ENCODE measurements around the gene B2M. TPM values are rescaled to one million over a fixed set of nuclear protein-coding genes. Genes with fewer than 3 reads are reported as not detected.

The B2M gene
- total and polyA plus RNA-seq, 2 of the 13 experiments (the other 11 are each of a cell fraction or from before 2014, with no cell fraction given), result 784 to 857 TPM

- TF ChIP-seq, protein P1, sequence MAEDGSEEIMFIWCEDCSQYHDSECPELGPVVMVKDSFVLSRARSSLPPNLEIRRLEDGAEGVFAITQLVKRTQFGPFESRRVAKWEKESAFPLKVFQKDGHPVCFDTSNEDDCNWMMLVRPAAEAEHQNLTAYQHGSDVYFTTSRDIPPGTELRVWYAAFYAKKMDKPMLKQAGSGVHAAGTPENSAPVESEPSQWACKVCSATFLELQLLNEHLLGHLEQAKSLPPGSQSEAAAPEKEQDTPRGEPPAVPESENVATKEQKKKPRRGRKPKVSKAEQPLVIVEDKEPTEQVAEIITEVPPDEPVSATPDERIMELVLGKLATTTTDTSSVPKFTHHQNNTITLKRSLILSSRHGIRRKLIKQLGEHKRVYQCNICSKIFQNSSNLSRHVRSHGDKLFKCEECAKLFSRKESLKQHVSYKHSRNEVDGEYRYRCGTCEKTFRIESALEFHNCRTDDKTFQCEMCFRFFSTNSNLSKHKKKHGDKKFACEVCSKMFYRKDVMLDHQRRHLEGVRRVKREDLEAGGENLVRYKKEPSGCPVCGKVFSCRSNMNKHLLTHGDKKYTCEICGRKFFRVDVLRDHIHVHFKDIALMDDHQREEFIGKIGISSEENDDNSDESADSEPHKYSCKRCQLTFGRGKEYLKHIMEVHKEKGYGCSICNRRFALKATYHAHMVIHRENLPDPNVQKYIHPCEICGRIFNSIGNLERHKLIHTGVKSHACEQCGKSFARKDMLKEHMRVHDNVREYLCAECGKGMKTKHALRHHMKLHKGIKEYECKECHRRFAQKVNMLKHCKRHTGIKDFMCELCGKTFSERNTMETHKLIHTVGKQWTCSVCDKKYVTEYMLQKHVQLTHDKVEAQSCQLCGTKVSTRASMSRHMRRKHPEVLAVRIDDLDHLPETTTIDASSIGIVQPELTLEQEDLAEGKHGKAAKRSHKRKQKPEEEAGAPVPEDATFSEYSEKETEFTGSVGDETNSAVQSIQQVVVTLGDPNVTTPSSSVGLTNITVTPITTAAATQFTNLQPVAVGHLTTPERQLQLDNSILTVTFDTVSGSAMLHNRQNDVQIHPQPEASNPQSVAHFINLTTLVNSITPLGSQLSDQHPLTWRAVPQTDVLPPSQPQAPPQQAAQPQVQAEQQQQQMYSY (CRISPR knock-in tag; IDR thresholded peaks at IDR 0.05), result no peak
- TF ChIP-seq ZMAT3 (CRISPR knock-in tag; conservative IDR thresholded peaks at IDR 0.05), result no peak
- no peak; the same call in 1 of the 2 replicates for TF ChIP-seq ARID2 (CRISPR knock-in tag; IDR thresholded peaks at IDR 0.05; ENCODE audit: borderline replicate concordance)
- TF ChIP-seq TIGD3 (CRISPR knock-in tag; IDR thresholded peaks at IDR 0.05; ENCODE audit: borderline replicate concordance), result no peak
- TF ChIP-seq ZNF501 (CRISPR knock-in tag; IDR thresholded peaks at IDR 0.05), result peak; percentile 90
- no peak for TF ChIP-seq EP300 (IDR thresholded peaks at IDR 0.05; ENCODE audit: low read depth in 2 of 2, low read length in 2 of 2)
- no peak for TF ChIP-seq EP300 (CRISPR knock-in tag; IDR thresholded peaks at IDR 0.05; ENCODE audit: borderline replicate concordance)
- peak; percentile 72 for TF ChIP-seq ASH2L (IDR thresholded peaks at IDR 0.05; ENCODE audit: insufficient read length, low read depth, low read length)
- 0 out of 2 replicates have a peak, but pooled peaks have one; percentile 38 for TF ChIP-seq ZNF264 (CRISPR knock-in tag; IDR thresholded peaks at IDR 0.05)
- TF ChIP-seq IKZF5 (CRISPR knock-in tag; IDR thresholded peaks at IDR 0.05), result peak; percentile 65
- 0 out of 2 replicates have a peak, but pooled peaks have one; percentile 44 for TF ChIP-seq ZNF343 (CRISPR knock-in tag; IDR thresholded peaks at IDR 0.05)
- TF ChIP-seq MXD1 (CRISPR knock-in tag; IDR thresholded peaks at IDR 0.05), result no peak
- TF ChIP-seq, protein P2, sequence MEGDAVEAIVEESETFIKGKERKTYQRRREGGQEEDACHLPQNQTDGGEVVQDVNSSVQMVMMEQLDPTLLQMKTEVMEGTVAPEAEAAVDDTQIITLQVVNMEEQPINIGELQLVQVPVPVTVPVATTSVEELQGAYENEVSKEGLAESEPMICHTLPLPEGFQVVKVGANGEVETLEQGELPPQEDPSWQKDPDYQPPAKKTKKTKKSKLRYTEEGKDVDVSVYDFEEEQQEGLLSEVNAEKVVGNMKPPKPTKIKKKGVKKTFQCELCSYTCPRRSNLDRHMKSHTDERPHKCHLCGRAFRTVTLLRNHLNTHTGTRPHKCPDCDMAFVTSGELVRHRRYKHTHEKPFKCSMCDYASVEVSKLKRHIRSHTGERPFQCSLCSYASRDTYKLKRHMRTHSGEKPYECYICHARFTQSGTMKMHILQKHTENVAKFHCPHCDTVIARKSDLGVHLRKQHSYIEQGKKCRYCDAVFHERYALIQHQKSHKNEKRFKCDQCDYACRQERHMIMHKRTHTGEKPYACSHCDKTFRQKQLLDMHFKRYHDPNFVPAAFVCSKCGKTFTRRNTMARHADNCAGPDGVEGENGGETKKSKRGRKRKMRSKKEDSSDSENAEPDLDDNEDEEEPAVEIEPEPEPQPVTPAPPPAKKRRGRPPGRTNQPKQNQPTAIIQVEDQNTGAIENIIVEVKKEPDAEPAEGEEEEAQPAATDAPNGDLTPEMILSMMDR (CRISPR knock-in tag; IDR thresholded peaks at IDR 0.05), result peak; percentile 29
- peak; percentile 74; the same call in 1 of the 2 replicates for TF ChIP-seq CENPT (CRISPR knock-in tag; IDR thresholded peaks at IDR 0.05; ENCODE audit: low read depth)
- no peak for TF ChIP-seq PCBP1 (IDR thresholded peaks at IDR 0.05; ENCODE audit: borderline replicate concordance, low read depth, low read length)
- peak; percentile 87 for TF ChIP-seq RBFOX2 (IDR thresholded peaks at IDR 0.05; ENCODE audit: low read depth, low read length)
- TF ChIP-seq ZNF766 (CRISPR knock-in tag; IDR thresholded peaks at IDR 0.05; ENCODE audit: borderline replicate concordance), result 0 out of 2 replicates have a peak, but pooled peaks have one; percentile 11
- TF ChIP-seq KAT8 (CRISPR knock-in tag; IDR thresholded peaks at IDR 0.05), result peak; percentile 15; the same call in 1 of the 2 replicates
- peak; percentile 83; the same call in 1 of the 2 replicates for TF ChIP-seq ZSCAN9 (CRISPR knock-in tag; IDR thresholded peaks at IDR 0.05; ENCODE audit: borderline replicate concordance)
- TF ChIP-seq ZNF878 (CRISPR knock-in tag; IDR thresholded peaks at IDR 0.05), result peak; percentile 66; the same call in 1 of the 2 replicates
- peak; percentile 71; the same call in 1 of the 2 replicates for TF ChIP-seq TGIF2 (CRISPR knock-in tag; IDR thresholded peaks at IDR 0.05)
These were observed at the start of gene B2M, which contains the start of gene PATL2 (continued) for GRCh38 chr15:44711096-44711742.
